Articular chondrocyte of knee joint (primary cell): ENCODE data around the gene CHL1. TPM values are rescaled to one million over a fixed set of nuclear protein-coding genes. Genes with fewer than 3 reads are reported as not detected.

Experiments used
- small RNA-seq: library from RNA; depleted of rRNA; stranded (forward); fragments of <200 nt; gene quantifications from one replicate; pipeline ENCODE3, GENCODE V24; 2012
- total RNA-seq: library from RNA; depleted of rRNA; stranded (reverse); fragments of >200 nt; gene quantifications from 2 replicates; pipeline ENCODE4 v1.2.3, GENCODE V29; 2012

CHL1 gene, protein sequence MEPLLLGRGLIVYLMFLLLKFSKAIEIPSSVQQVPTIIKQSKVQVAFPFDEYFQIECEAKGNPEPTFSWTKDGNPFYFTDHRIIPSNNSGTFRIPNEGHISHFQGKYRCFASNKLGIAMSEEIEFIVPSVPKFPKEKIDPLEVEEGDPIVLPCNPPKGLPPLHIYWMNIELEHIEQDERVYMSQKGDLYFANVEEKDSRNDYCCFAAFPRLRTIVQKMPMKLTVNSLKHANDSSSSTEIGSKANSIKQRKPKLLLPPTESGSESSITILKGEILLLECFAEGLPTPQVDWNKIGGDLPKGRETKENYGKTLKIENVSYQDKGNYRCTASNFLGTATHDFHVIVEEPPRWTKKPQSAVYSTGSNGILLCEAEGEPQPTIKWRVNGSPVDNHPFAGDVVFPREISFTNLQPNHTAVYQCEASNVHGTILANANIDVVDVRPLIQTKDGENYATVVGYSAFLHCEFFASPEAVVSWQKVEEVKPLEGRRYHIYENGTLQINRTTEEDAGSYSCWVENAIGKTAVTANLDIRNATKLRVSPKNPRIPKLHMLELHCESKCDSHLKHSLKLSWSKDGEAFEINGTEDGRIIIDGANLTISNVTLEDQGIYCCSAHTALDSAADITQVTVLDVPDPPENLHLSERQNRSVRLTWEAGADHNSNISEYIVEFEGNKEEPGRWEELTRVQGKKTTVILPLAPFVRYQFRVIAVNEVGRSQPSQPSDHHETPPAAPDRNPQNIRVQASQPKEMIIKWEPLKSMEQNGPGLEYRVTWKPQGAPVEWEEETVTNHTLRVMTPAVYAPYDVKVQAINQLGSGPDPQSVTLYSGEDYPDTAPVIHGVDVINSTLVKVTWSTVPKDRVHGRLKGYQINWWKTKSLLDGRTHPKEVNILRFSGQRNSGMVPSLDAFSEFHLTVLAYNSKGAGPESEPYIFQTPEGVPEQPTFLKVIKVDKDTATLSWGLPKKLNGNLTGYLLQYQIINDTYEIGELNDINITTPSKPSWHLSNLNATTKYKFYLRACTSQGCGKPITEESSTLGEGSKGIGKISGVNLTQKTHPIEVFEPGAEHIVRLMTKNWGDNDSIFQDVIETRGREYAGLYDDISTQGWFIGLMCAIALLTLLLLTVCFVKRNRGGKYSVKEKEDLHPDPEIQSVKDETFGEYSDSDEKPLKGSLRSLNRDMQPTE (N-terminal part only)
- total RNA-seq, result not detected in 2 replicates

DNA sequence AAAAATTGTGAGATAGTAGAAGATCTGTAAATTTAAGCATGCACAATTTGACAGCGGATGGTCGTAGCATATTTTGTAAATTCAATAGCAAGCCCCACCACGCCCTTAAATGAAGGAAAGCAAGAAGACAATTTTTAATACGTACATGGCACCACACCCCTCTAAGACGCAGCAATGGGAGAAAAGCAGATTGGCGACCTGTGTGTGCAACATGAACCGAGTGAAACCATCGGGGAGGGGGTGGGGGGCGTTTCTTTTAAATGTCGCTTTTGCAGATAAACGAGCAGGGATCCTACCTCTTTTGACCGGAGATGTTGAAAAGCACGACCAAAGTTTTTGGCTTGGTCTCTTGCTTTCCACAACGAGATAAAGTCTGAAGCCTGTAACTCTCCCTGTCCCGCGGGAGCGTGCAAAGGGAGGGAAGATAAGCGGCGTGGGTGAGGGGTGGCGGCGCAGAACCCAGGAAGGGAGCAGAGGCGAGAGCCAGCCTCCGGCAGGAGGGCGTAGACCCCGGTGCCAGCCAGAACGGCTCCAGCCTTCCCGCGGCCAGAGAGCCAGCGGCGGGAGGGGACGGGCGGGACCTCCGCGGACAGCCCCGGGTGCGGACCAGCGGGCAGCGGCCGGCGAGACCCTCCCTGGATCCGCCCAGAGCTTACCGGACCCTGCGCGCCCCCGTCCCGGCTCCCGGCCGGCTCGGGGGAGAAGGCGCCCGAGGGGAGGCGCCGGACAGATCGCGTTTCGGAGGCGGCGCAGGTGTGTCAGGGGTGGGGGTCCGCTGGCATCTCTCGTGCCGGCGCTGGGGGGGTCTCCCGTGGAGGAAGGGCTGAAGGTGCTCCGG is at the start of gene CHL1:
Gene CHL1, plus strand, starts transcription at position 453 of the 838 bp plus-strand sequence. CDS start 123,014 bp downstream, outside the sequence.

Small RNA genes lying within 50 kb of the gene (small RNA-seq; reads per million reads assigned to genes)
- not detected for gene RNU6-1194P
